Measurements from ENCODE around the gene C10orf53.

- TF ChIP-seq POLR2A (IDR thresholded peaks at IDR 0.05; ENCODE audit: low read depth, low read length) (no peak), POLR2AphosphoS5 (IDR thresholded peaks at IDR 0.05; ENCODE audit: low read depth, low read length) (no peak), TAF1 (IDR thresholded peaks at IDR 0.05; ENCODE audit: low read depth, low read length) (no peak)
Observed at GRCh38 chr10:49711481-49711880, 32.0 kb downstream of the C10orf53 start.
